Activated CD4-positive, alpha-beta T cell treated with anti-CD3 and anti-CD28 coated beads for 1 hour (primary cell): ENCODE measurements around the gene CNDP1.

ENCODE experiments used
- DNase-seq: peaks from one replicate; pipeline ENCODE4 v3.0.0-alpha.2; 2020

CNDP1 gene

DNA sequence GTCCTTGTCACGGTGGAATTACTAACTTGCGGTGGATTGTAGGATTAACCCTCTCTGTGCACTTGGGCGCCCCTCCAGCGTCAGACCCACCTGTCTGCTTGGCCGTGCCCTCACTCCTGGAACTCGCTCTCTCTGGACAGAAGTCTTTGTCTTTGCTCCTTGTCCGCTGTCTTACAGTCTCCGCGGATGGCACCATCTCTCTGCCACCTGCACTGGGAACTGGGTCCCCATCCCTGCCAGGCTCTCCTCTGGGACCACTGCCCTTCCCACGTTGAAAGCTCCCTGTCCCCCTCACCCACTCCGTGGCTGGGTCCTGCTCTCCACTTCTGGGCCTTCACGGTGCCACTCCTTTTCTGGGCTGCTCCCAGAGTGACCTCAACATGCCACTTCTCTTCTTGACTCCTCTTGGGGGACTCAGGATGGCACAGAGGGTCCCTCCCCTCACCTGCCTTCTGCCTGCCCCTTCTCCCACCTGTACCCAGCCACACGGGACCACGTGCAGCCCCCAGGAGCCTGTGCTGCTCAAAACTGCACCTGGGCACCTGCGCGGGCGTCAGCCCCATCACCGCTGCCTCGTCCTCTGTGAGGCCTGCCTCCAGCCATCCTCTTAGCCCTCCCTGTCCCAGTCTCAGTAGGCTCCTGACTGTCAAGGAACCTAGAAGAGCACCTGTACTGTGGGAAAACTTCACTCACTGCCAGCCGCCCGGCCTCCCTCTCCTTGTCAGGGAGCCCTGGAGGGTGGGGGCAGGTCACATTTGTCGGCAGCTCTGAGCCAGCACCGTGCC is 27.0 kb upstream of the CNDP1 start:
- no peak for DNase-seq

DNA sequence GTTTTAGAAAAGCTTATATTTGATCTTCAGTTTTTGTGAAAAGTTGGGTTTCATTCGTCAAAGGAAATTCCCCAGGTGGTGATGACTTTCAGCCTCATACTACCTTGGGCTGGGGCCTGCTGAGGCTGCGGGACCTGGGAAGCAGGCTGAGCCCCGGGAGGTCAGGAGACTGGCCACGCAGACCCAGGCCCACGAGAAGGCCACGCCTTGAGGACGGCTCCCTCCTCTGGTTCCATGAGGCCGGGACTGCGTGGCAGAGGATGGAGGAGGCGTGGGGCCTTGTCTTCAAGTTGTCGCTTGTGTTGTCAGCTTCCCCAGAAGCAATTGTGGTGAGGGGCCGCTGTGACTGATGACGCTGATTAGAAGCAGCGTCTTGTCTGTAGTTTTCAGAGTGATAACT is 26.4 kb upstream of the CNDP1 start:
- no peak for DNase-seq

DNA sequence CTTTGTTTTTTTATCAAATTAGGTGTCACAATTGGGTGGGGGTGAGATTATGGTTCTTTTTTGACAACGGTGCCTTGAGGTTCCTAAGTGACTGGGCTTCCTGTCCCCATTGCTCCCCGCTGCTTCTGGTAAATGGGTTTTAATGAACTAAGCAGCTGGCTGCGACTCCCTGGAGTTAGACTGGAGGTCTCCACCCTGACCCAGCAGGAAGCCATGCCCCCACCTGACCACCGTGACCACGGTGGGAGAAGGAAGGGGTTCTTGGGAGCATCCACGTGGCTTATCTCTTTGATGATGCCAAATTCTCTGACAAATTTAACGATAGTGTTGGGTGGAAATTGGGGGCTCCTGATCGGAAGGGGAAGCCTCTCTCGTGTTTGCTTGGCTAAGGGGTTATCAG is 25.9 kb upstream of the CNDP1 start:
- no peak for DNase-seq

DNA sequence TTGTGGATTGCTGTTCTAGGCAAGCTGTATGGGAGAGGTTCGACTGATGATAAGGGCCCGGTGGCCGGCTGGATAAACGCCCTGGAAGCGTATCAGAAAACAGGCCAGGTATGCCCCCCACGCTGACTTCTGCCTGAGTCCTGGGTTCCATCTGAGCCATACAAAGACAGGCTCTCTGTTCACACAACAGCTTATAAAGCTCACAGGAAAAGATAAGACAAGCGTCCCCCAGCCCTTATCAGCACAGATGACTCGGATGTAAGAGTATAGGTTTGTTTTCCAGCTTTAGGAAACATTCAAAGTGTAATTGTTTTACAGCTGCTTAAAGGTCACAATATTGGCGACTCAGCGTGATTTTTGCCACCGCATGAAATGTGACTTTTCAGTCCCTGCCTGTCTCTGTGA is 25.5 kb upstream of the CNDP1 start:
- no peak for DNase-seq

DNA sequence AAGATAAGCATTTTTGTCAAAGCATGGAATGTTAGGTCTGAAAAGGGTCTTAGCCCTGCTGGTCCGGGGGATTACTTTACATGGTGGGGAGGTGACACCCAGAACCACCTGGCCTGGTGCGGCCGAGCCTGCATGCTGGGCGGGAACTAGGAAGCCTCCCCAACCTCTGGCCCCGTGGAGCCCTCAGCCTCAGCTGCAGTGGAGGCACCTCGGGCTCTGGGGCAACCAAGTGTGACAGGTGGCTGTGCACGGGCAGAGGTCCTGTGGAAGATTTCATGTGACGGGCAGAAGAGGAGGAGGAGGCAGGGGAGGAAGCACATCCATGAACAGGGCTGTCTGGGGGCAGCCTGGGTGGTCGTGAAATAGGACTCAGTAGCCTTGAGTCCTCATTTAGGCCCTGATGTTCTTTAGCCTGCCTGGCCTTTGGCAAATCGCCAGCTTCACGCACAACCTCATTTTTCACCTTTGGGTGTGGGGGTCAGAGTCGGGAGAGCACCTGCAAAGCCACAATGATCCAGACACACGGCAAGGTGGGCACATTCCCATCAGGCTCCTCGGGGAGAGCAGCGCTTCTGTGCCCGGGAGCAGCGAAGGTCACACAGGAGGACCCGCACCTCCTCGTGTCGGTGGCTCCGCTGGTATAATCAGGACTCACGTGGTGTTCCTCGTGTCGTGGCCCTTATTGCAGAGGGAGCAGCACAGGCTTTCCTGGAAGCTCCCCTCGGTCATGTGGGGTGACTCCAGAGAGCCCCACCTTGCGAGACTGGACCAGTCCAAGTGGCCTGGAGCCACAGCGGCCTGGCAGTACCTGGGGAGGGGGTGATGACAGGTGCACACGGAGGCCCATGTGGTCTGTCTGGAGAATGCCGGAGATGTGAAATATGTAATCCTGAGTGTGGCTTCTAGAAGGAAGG is 24.2 kb upstream of the CNDP1 start:
- no peak for DNase-seq

DNA sequence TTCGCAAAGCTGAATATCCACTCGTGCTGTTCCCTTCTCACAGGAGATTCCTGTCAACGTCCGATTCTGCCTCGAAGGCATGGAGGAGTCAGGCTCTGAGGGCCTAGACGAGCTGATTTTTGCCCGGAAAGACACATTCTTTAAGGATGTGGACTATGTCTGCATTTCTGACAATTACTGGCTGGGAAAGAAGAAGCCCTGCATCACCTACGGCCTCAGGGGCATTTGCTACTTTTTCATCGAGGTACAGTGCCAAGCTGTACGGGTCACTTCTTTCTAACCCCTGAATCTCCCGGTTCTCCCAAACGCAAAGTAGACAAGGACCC is 23.6 kb upstream of the CNDP1 start:
- DNase-seq, result no peak

DNA sequence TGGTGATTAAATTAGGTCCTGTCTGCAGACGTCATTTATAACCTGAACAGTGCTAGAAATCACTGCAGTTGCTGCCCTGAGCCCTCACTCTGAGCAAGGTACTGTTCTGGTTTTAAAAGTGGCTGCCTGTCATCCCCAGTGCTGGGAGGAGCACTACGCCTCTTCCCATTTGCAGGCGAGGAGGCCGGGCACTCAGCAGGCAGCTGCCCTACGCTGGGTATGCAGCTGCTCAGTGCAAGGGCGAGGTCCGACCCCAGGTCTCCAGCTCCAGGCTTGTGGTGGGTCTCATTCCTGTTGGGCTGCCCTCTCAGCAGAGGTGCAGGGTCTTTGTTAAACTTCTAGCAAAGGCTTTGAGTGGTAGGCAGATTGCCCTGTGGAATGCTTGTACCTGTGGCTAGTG is 22.5 kb upstream of the CNDP1 start:
- no peak for DNase-seq

DNA sequence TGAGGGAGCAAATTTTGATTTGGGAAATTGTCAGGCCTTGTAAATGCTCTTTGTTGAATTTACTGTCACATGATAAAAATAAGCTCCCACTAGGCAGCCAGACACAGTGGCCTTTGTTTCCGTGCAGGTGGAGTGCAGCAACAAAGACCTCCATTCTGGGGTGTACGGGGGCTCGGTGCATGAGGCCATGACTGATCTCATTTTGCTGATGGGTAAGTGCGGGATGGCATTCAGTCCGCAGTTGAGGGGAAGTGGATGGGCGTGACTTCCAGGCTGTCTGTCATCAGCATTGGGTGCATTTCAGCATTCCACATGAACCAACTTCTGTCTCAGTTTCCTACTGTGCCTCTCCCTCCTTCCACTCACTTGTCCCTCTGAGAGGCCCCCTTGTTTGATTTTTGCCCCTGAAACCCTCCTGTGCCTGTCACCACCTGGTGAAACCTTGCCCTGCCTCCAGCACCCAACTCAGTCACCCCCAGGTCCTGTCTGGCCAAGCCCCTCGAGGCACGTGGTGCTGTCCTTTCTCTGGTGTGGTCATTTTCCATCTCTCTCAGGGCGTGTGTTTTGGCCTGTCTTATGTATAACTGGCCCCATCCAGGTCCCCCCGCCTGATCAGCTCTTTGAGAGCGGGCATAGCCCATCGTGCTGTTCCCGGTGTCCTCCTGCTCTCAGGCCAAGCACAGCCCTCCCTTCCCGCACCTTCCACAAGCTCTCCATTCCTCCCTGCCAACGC is 21.8 kb upstream of the CNDP1 start:
- DNase-seq, result no peak

DNA sequence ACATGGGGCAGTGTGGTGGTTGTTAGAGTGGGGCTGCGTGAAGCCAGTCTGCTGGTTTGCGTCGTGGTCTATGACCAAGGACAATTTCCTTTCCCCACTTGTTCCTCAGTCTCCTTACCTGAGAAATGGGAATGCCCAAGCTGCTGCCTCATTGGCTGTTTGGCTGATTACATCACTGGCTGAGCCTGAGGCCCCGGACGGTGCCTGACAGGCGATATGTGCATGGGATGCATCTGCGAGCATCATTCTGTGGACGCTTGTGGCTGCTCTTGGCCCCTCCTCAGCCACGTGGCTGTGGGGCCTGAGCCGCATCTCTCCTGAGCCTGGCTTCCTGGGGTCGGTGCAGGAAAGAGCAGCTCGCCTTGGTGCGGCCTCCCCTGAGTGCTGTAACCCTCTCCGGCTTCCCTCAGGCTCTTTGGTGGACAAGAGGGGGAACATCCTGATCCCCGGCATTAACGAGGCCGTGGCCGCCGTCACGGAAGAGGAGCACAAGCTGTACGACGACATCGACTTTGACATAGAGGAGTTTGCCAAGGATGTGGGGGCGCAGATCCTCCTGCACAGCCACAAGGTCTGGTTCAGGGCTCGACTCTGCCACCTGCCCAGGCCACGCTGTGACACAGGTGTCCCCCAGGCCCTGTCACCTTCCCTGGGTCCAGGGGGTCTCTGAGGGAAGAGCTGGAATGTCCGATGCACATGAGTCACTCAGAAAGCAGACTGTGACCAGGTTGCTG is 21.0 kb upstream of the CNDP1 start:
- DNase-seq, result no peak

DNA sequence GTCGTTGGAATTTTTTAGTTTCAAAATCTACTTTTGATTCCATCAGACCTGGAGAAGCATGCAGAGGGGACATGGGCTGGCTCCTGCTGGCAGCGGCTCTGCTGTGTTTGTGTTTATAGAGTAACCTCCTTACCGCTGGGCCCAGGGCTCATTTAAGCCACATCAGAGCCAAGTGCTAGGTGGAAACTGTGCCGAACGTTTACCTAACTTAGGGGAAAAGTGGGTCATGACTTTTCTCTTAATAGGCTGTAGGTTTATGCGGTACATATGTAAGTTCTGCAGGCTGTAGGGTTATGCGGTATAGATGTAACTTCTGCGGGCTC is 20.5 kb upstream of the CNDP1 start:
- DNase-seq, result no peak

DNA sequence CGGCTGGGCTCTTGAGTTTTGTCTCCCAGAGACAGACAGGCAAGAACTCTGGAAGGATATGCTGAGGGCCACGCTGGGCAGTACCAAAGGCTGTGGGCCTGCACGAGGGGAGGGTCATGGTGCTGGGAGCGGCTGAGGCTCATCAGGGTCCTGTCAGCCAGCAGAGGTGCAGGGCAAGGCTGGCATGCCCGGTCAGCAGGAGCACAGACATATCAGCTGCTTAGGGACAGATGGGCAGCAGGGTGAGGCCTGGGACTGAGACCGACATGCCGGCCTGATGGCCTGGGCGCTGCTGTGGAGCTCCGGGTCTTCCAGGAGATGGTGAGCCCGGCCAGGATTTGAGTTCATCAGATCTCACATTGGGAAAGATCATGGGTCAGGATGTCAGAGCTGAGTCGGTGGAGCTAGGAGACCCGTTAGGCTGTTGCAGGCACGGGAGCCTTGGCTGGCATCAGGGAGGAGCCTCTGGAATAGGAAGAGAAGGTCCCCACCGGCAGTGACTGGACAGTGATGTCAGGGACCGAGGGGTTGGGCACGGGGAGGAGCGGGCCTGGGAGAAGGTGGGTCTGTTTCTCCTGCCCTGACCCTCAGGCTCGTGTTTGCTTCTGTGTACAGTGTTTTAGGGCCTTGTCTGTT is 19.3 kb upstream of the CNDP1 start:
- no peak for DNase-seq

DNA sequence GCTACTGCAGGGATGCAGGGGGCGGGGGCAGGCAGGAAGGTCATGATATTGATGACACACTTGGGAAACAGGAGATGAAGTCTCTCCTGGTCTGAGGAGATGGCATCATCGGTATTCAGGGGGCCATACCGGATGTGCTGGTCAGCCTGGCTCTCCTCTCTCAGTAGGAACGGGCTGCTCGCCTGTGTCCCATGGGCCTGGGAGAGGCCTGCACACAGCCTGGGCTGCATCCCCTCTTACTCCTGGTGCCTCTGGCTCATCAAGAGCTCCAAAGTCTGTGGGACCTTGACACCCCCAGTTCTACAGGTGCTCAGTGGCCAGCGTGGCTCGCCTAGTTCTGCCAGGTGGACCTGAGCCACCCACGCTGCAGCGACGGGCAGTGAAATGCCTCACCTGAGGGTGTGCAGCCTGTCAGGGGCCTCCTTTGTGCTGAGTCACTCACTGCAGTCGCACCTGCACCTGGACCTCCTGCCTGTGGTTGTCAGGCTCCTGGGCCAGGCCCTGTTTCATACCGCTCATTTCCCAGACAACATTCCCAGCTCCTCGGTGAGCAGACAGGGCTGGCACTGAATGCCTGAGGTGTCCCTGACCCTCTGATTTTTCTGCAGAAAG is 18.6 kb upstream of the CNDP1 start:
- no peak for DNase-seq

DNA sequence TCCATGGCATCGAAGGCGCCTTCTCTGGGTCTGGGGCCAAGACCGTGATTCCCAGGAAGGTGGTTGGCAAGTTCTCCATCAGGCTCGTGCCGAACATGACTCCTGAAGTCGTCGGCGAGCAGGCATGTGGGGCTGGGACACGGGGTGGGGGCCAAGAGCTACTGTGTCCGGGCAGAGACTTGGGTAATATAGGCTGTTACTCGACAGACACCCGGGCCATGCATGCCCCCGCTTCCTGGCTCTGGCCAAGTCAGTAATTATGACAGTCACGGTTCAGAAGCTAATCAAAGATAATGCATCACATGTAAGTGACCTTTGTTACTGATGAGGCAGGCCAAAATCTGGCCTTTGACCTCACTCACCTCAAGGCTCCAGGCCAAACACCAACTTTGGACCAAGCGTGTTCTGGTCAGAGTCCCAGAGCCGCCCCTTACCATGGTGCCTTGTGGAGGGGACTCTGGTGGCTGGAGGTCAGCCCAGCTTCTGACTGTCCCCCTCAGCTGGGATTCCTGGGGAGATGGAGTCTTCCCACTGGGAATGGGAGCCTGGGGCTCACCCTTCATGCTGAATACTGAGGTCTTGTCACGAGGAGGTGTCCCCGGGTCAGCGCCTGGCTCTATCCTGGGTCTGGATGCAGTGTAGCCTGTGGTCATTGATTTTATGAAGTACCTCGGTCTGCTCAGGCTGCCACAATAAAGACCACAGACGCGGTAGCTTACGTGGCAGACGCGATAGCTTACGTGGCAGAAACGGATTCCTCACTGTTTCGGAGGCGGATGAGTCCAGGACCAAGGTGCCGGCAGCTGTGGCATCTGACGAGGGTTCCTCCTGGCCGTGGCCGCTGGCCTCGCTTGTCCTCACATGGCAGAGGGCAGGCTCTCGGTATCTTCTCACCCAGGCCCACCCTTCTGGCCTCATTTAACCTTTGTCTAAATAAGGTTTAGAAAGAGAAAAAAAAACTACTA is 17.7 kb upstream of the CNDP1 start:
- no peak for DNase-seq

DNA sequence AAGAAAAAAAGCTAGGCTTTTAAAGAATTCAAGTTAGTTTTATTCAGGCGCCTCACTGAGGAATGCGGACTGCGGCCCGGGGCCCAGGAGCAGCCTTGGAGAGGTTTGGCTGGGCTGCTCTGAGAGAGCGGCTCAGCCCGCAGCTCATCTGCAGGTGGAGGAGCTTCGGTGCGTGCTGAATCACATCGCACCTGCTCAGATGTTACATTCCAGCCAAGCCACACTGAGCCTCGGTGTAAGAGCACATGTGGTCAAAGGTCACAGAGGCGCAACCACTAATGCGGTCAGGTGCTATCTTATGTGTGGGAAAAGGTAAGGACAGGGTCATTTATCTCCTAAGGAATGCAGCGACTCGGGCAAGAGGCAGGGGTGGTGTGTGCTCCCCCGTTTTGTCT is 17.1 kb upstream of the CNDP1 start:
- DNase-seq, result no peak

DNA sequence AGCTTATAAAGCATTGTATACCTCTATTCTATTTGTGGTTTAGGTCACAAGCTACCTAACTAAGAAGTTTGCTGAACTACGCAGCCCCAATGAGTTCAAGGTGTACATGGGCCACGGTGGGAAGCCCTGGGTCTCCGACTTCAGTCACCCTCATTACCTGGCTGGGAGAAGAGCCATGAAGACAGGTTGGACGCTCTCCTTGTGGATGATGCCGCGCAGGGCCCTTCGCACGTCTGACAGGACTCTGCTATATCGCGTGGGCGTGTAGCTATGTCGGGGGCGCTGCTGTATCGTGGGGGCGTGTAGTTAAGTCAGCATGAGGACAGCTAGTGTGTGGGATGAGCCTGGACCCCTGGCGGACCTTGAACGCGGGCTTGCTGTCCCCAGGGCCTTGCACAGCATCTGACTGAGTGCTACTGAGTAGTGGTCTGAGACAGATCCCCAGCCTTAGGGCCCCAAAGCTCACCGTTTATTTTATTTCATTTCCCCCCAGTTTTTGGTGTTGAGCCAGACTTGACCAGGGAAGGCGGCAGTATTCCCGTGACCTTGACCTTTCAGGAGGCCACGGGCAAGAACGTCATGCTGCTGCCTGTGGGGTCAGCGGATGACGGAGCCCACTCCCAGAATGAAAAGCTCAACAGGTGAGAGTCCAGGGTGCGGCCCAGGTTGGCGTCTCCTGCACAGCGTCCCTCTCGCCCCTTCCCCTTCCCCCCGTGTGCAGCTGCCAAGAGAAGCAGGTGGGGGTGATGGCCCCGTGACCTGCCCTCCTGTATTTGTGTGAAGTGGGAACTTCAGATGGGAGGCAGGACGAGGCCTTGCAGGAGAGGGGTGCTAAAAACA is 15.6 kb upstream of the CNDP1 start:
- no peak for DNase-seq

DNA sequence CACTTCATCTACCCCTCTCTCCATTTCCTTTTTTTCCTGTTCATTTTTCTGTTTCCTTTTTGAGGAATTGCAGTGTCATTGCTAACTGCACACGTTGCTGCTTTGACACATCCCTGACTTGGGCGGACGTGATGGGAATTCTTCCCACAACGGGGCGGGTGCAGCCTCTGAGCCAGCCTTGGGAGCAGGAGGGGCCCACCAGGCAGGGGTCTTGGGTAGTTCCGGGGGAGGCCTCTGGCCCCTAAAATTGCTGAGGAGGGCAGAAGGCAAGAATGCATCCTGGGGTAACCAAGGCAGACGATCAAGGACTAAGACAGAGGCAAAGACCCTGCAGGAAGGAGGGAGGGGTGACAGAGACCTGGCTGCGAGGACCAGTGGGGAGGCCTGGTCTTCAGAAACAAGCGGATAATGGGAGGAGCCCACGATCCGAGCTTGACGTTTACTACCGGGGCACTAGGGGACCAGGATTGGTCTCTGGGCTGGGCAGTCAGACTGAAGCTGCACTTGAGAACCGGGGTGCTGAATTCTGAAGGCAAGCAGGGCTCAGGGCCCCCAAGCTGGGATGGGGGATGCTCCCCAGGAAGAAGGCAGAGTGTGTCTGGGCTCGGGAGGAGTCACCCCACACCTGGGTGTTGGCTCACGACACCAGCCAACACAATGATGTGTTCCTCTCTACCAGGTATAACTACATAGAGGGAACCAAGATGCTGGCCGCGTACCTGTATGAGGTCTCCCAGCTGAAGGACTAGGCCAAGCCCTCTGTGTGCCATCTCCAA is 14.8 kb upstream of the CNDP1 start:
- no peak for DNase-seq

DNA sequence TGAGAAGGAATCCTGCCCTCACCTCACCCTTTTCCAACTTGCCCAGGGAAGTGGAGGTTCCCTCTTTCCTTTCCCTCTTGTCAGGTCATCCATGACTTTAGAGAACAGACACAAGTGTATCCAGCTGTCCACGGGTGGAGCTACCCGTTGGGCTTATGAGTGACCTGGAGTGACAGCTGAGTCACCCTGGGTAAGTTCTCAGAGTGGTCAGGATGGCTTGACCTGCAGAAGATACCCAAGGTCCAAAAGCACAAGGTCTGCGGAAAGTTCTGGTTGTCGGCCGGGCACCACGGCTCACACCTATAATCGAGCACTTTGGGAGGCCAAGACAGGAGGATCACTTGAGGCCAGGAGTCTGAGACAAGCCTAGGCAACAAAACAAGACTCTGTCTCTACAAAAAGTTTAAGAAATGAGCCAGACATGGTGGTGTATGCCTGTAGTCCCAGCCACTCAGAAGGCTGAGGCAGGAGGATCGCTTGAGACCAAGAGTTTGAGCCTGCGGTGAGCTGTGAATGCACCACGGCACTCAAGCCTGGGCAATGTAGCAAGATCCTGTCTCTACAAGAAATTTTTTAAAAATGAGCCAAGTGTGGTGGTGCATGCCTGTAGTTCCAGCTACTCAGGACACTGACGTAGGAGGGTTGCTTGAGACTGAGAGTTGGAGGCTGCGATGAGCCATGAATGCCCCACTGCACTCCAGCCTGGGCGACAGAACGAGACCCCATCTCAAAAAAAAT is 14.0 kb upstream of the CNDP1 start:
- DNase-seq, result no peak

DNA sequence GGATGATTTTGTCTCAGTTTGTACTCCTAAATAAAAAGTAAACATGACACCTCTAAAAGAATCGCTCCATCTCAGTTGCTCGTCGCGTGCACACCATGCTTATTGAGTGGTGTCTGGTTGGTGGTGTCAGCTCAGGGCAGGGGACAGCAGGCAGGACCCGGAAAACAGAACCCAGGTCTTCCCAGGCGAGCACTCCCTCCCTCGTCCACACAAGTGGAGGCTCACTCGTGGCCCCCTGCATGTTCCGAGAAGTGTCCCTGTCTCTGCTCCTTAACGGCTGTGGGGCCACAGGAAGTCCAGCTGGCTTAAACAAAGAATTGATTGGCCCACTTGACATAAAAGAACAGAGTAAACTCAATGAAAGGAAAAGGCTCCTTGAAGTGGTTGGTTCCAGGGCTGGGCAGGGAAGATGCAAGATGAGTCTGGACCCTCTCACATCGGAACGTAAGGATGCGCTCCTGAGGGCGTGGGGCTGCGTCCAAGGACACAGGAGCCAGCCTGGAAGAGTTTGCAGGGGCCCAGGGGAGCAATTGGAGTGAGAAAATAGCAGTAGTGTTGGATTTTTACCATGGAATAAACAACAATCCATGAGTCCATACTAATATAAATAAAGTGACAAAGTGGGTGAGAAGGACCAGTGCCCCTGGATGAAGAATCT is 13.1 kb upstream of the CNDP1 start:
- DNase-seq, result no peak
